Cerebellar cortex (tissue), 1 donor: ENCODE results near the gene ASXL1.
"Not testable (repeated sequence)": the region's sequence is repeated elsewhere in the genome, so short reads cannot be mapped to it uniquely, and the experiment has no call there.

Experiments used
- DNase-seq: peaks from one replicate; pipeline ENCODE4 v3.0.0-alpha.2; 2015; ENCODE audit warnings: low spot score

Gene ASXL1

GRCh38 chr20:32337937-32338661 is 20.0 kb upstream of the ASXL1 start:
- no peak for DNase-seq

- DNase-seq, result no peak
Measured at GRCh38 chr20:32338665-32339064, 19.5 kb upstream of the ASXL1 start.

DNA sequence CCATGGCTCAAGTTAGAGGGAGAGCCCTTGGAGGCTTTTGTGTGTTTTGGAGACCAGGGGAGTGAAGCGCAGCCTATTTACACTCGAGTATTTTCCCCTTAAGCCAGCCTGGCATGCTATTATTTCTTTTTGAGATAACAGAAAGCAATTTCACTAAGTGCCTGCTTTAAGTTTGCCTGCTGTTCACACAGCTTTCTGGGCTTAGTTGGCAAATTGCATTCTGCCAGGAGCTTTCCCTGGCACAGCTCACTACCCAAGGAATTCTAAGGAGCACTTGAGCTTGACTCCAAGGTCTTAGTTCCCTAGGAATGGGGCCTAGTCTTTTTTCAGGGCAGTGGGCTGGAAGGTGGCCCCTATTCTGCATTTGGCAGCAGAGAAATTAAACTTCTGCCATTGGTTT is 19.0 kb upstream of the ASXL1 start:
- no peak for DNase-seq

GRCh38 chr20:32341053-32341452 is 17.1 kb upstream of the ASXL1 start:
- DNase-seq, result not testable (repeated sequence)

- no peak for DNase-seq
Measured at GRCh38 chr20:32343439-32343838, 14.7 kb upstream of the ASXL1 start.

DNA sequence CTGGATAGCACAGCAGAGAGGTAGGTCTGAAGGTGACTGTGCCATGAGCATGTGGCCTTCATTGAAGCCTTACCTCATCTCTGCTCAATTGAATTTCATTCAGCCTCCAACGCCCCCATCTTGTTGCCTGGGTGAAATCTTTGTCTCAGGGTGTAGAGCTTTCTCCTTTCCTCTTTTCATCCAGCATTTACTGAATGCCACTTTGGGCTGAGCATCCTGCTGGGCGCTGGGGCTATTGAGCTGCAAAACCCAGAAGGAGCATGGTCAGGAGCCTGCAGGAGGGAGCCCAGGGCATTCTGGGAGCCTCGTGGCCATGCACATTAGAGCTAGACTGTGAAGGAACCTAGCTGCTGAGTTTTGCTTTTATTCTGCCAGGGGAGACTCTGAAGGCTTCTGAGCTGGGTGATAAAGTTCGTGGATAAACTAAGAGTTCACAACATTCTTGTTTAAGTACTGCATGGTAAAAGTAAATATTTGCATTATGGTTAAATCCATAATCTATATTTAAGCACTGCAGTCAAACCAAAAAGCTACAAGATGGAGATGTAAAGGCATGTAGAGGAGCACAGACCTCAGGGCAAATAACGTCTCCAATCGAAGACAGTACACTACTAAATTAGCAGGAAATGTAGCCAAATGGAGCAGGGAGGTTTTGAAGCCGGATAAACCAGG is 13.2 kb upstream of the ASXL1 start:
- no peak for DNase-seq

DNA sequence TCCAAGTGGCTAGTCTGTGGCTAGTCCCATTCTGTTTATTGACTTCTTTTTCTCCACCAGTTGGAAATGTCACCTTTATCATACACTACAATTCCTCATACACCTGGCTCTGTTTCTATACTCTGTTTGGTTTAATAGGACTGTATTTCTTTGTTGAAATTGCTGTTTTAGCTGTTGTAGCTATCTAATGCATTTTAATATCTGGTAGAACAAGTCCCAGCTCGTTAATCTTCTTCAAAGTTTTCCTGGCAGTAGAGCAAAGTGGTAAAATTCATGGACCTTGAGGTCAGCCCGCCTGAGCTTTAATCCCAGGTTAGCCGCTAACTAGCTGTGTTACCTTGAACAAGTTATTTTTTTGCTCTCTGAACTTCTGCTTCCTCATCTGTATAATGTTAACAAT is 9.9 kb upstream of the ASXL1 start:
- no peak for DNase-seq

- no peak for DNase-seq
Measured at GRCh38 chr20:32350421-32350820, 7.7 kb upstream of the ASXL1 start.

GRCh38 chr20:32352121-32352720 is 5.9 kb upstream of the ASXL1 start:
- no peak for DNase-seq

GRCh38 chr20:32353848-32354496 is 4.2 kb upstream of the ASXL1 start:
- DNase-seq, result no peak

DNA sequence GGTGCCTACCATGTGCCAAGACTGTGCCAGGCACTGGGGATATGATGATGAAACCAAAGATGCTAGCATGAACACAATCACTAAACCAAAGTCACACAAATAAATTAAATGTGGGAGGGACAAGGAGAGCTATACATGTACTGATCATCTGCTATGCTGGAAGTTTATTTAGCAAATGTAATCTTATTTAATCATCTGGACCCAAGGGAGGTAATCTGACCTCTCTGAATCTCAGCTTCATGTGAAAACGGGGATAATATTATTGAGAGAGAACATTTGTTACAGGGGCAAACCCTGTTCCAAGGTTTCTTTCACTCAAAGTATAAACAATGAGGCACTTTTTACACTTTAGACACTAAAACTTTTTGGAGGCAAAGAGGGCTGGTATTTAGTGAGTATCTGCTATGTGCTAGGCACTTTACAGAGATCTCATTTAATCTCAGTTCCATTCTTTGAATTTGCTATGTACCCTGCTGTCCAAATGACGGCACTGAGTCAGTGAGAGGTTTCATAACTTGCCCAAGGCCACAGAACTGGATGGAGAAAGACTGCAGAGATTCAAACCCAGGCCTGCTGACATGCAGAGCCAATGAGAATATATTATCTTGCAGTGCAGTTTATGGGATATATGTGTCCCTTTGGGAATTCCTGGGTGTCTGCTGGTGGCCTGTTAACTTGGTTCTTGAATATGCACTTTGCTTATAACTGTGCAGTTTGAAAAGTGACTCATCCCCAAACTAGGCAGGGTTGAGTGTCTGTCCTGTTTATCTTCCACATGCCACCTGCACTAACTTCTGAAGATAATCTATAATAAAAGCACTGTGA is 3.3 kb upstream of the ASXL1 start:
- no peak for DNase-seq

DNA sequence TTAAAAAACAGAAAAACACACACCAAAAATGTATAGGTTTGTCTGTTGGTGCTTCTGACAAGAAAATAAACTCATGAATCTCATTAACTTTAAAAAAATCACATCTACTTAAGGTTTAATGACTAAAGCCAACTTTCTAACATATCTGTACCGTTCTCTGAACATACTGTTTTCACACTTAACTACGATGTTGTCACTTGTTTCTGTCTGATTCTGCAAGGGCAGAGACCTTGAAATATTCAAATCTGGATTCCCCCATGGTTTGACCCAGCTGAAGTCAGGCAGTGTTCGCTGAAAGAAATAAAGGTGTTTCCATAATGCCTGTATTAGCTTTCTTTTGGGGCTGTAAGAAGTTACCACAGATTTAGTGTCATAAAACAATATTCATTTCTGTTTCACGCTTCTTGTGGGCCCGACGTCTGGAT is 2.7 kb upstream of the ASXL1 start:
- DNase-seq, result no peak

GRCh38 chr20:32355907-32356621 is 2.1 kb upstream of the ASXL1 start:
- not testable (repeated sequence) for DNase-seq

DNA sequence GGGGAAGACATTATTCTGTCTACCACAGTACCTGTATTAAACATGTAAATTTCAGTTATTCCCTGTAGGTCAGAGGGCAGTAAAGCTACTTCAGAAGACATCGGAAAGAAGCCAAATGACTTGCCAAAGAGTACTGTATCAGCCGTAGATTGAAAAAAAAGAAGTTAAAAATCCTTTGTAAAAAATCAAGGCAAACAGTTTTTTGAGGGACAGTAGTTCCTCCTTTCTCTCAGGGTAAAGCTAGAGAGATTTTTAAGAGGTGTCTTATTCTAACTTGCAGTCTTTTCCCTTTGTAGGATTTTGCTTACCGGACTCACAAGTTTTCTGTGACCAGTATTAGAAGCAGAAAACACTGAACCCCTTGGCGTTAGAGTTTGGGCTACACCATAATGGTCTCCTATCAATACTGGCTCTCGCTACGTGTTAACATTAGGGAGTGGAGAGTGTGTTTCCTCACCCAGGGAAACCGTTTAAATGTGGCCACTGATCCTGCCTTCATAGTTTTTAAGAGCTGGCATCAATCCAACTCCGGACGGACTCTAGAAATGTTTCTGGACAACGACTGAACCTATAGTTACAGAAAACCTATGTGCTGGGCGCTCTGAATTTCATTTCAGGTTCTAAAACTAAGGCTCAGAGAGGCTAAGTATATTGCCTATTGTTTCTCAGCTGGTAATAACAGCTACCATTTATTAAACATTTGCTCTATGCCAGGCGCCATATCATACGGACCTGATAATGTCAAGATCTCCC is 1.3 kb upstream of the ASXL1 start:
- no peak for DNase-seq

GRCh38 chr20:32357375-32357868 is 709 bp upstream of the ASXL1 start:
- no peak for DNase-seq

- no peak for DNase-seq
Measured at GRCh38 chr20:32358632-32358882, 426 bp downstream of the ASXL1 start.

DNA sequence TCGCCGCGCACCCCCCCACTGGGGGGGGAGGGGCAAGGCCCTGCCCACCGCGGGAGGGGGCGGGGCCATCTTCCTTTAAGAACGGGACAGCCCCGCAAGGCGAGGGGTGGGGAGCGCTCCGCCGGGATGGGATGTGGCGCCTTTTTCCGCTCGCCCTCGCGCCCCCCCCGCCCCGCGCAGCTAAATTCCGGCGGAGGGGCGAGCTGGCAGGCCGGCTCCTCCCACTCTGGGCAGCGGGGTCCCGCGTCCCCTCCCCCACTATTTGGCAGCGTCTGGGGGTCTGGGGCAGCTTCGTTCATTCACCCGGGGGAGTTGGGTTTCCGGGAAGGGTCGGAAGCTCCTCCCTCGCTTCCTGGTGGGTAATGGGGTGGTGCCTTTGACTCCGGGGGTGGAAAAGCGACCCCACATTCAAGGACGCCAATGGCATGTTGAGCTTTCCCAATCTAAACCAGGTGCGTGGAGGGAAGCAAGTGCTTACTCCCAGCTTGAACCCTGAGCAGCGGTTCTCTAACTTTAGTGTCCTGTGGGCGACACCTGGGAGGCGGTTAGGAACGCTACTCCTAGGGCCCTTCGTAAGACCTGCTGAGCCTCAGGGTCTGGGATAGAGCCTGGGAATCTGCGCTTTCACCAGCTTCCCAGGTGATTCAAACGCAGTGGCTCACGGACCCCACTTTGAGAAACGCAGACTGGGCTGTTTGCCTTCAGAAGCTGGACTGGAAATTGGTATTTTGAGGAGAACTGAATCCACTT is 927 bp downstream of the ASXL1 start:
- peak; percentile 58 for DNase-seq

DNA sequence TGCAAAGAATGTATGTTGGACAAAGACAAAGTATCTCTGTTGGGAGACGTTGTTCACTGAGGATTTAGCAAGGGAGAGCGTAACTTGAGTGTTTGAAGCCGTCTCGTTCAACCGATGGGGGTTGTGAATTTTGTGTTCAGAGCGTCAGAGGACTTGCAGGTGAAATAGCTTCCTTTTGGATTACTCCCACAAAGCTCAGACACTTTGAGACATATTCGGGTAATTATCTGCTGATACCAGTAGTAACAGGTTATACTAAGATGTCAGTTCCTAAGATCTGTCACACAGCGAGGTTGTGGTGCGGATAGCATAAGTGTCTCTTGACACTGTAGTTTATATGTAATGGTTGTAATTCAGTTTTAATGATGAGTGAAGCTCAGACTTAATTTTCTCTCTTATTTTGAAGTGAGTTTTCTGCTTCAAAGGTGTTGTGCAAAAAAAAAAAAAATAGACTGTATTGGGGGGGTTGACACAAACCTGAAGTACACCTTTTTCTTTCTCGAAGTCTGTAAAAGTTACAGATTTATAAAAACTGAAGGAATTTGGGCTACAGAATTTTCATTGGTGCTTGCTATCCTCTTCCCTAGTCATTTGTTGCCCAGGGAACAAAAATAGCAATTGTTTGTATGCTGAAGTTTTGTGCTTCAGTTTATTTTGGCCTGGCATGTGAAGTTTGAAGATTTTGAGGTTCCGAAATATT is 1.7 kb downstream of the ASXL1 start:
- no peak for DNase-seq

- no peak for DNase-seq
Measured at GRCh38 chr20:32360333-32360634, 2.2 kb downstream of the ASXL1 start.
